OCI-LY1 (cell line): Measurements from ENCODE around the gene CALY.

Experiments
- EZH2 ChIP-seq: fragments of 200-600 bp; sonication (generic), shearing (Covaris generic); IDR thresholded peaks from 2 replicates; pipeline ENCODE4 v1.8.0; 2017; ENCODE audit warnings: borderline replicate concordance, mixed run types, mild to moderate bottlenecking, antibody characterized with exemption, low read length, moderate library complexity, mixed read lengths
- TF ChIP-seq, protein P1 (sequence below): fragments of 200-600 bp; sonication (generic), shearing (Covaris generic); IDR thresholded peaks from 2 replicates; pipeline ENCODE4 v1.5.1; 2017; ENCODE audit warnings: mild to moderate bottlenecking, antibody characterized with exemption, low read length, moderate library complexity, mixed read lengths

DNA sequence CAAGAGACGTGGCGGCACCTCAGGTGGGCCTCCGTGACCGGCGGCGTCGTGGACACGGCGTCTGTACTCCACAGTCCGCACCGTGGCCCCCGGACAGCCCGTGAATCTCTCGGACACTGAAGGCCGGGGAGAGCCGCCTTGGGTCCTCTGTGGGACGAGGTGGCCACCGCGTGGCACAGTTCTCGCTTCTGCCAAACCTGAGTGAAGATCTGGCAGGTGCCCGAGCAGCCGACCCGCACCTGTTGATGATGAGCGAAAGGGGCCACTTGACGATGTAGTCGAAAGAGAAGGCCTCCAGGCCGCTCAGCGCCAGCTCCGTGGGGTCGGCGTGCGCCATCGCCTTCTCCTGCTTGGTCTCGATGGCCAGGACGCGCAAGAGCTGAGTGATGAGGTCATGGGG lies 51.5 kb downstream of the CALY start:
- TF ChIP-seq, protein P1, sequence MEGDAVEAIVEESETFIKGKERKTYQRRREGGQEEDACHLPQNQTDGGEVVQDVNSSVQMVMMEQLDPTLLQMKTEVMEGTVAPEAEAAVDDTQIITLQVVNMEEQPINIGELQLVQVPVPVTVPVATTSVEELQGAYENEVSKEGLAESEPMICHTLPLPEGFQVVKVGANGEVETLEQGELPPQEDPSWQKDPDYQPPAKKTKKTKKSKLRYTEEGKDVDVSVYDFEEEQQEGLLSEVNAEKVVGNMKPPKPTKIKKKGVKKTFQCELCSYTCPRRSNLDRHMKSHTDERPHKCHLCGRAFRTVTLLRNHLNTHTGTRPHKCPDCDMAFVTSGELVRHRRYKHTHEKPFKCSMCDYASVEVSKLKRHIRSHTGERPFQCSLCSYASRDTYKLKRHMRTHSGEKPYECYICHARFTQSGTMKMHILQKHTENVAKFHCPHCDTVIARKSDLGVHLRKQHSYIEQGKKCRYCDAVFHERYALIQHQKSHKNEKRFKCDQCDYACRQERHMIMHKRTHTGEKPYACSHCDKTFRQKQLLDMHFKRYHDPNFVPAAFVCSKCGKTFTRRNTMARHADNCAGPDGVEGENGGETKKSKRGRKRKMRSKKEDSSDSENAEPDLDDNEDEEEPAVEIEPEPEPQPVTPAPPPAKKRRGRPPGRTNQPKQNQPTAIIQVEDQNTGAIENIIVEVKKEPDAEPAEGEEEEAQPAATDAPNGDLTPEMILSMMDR, result no peak
- no peak for TF ChIP-seq EZH2
